Fibroblast of skin of abdomen (primary cell): ENCODE results near the gene SOCS1.
"Not testable (repeated sequence)": the region's sequence is repeated elsewhere in the genome, so short reads cannot be mapped to it uniquely, and the experiment has no call there.

Source experiments
- DNase-seq: peaks from one replicate; pipeline ENCODE4 v3.0.0-alpha.2; 2013

SOCS1 gene

DNA sequence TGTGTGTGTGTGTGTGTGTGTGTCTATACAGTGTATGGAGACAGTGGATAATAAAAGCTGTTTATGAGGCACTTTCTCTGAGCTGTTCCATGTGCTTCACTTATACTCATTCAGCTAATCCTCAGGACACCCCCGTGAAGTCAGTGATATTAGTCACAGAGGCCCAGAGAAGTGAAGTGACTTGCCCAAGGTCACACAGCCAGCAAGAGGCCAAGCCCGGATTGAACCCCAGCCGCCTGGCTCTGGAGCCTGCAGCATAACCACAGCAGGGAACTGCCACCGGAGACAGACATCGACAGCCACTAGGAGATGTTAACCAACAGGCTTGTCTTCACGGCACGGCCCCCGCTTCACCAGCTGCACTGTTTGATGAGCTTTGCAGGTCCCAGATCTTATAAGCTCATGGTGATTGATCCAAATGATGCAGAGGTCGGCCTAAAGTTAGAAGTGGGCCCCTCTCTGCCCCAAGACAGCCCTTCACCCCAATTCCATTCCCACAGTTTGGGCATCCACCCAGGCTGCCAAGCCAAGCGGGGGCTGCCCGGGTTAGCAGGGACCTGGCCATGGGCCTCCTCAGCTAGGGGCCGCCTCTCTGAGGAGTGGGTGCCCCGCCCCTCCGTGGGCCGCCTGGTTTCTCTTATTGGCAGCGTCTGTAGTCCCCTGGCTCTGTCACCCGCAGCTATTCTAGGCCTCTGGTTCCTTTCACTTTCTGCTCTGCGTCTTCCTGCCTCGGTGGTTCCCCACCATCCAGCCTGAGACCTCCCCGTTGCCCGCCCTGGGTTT, 30.9 kb downstream of the SOCS1 start:
- no peak for DNase-seq

DNA sequence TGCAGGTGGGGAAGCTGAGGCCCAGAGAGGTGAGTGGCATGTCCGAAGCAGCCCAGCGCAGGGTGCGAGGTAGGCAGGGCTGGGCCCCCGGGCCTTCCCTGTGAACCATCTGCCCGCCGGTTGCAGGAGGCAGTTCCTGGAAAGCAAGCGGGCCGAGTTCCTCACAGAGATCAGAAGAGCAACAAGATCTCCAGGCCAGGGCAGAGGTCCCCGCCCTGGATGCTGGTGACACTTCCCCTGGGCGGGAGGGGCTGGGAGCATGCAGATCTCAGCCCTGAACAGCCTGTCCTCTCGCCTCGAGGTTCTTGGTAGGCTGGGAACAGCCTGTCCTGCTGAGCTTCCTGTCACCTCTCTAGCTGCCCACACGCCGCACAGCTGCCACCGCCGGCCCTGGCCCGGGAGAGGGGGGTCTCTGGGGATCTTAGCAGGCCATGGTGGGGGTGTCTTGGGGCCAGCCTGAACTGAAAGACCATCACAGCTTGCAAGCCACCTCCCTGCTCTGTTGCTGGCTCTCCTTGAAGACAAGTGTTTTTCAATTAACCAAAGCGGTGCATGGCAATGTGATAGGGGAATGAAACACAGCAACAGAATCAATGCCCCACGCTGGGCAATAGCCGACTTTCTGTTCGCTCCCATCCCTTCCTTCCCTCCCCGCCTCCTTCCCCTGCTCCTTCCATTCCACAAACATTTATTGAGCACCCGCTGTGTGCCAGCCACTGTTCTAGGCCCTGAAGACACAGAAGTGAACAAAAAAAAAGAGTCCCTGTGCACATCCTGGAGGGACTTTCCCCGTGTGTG, 31.7 kb downstream of the SOCS1 start:
- DNase-seq, result no peak

GRCh38 chr16:11220507-11220906, 35.5 kb downstream of the SOCS1 start:
- not testable (repeated sequence) for DNase-seq

- DNase-seq, result no peak
These were observed 36.8 kb downstream of the SOCS1 start for GRCh38 chr16:11219178-11219577.

DNA sequence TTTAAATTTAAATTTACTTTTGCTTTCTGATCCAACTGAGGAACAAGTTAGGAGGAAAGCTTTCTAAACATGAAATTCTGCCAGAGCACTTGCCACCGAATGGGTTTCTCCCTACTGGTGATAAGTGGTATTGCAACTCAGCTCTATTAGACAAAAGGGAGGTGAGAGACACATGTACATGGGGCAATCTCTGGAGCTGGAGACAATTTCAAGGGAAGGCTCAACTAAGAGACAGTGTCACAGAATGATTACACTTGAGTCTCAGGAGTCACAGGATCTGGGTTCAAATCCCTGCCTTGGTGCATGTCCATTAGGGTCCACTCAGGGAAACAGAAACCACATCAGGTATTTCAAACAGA, 37.4 kb downstream of the SOCS1 start:
- DNase-seq, result no peak

- no peak for DNase-seq
These were observed 38.1 kb downstream of the SOCS1 start for GRCh38 chr16:11217651-11218603.

- no peak for DNase-seq
These were observed 40.0 kb downstream of the SOCS1 start for GRCh38 chr16:11215935-11216556.

DNA sequence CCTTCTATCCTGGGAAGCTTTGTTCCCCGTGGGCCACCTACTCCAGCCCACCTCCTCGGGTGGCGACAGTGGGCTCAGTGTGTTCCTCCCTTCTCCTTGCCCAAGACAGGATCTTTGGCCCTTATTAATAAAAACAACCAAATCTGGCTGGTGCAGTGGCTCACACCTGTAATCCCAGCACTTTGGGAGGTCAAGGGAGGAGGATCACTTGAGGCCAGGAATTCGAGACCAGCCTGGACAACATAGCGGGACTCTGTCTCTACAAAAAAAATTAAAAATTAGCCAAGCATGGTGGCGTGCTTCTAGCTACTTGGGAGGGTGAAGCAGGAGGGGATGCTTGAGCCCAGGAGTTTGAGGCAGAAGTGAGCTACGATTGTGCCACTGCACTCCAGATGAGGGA, 42.2 kb downstream of the SOCS1 start:
- DNase-seq, result no peak

GRCh38 chr16:11213373-11213772, 42.6 kb downstream of the SOCS1 start:
- DNase-seq, result no peak

- no peak for DNase-seq
These were observed 43.2 kb downstream of the SOCS1 start for GRCh38 chr16:11212798-11213196.

DNA sequence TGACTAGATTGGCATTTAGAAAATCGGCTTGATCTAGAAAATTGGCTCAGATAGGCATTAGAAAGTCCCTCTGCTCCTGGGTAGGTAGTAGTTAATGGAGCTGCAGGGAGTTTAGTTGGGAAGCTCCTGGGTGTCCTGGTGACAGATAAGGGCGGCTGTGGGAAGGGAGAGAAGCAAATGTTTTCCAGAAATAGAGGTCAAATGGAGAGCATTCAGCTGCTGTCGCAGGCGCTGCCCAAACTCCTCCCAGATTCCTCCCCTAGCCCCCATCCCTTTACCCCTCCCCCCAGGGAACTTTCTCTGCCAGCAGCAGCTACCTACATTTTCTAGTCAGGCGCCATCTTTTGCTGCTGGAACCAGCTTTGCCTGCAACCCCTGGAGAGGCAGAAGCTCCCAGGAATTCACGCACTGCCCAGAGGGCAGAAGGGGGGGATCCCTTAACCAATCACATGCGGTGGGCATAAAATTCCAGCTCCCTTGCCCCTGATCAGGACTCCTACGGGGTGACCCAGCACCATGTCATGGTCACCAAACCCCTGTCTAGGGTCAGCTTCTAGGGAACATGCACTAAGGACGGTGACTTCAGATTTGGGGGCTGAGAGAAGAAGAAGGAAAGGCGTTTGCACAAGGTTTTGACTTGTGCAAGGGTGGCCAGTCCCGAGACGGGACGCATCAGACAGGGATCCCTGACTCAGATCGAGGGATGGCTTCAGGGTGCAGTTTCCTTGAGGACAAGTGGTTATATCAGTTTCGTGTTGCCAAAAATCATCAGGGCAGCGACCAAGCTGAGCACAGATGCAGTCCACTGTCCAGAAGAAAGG, 43.8 kb downstream of the SOCS1 start:
- no peak for DNase-seq

DNA sequence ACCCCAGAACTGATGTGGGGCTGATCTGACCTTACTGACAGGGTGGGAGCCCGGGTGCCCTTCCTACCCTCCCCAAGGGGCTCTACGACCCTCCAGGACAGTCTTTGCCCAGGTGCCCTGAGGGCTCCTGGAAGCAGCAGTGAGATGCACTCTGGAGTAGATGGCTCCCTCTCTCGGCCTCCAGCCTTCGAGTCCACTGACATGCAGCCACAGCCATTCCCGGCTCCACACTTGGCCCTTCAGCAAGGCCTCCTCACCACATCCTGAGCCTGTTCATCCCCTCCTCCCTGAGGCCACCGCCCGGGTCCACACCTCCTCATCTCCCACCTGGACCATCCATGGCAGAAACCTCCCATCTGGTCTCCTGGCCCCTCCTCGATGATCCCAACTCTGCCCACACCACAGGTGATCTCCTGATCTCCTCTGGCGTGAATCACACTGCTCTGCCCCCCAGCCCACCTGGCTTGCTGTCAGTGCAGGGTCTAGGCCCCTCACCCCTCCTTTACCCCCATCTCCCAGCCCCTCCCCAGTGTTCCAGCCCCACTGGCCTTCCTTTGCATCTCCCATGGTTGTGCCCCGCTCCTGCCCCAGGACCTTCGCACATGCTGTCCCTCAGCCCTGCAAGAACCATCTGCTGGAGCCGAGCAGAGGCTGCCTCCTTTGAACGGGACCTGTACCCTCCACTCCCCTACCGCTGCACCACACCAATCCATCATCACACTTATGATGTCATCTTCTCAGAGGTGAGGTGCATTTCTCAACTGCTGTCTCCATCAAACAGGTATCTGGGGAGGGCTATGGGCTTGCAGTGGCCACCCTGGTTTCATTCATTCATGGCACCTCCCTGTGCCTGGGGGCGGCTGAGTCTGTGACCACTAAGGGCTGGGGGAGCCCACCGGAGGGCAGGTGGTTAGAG, 44.7 kb downstream of the SOCS1 start:
- no peak for DNase-seq

GRCh38 chr16:11210260-11210659, 45.7 kb downstream of the SOCS1 start:
- no peak for DNase-seq

DNA sequence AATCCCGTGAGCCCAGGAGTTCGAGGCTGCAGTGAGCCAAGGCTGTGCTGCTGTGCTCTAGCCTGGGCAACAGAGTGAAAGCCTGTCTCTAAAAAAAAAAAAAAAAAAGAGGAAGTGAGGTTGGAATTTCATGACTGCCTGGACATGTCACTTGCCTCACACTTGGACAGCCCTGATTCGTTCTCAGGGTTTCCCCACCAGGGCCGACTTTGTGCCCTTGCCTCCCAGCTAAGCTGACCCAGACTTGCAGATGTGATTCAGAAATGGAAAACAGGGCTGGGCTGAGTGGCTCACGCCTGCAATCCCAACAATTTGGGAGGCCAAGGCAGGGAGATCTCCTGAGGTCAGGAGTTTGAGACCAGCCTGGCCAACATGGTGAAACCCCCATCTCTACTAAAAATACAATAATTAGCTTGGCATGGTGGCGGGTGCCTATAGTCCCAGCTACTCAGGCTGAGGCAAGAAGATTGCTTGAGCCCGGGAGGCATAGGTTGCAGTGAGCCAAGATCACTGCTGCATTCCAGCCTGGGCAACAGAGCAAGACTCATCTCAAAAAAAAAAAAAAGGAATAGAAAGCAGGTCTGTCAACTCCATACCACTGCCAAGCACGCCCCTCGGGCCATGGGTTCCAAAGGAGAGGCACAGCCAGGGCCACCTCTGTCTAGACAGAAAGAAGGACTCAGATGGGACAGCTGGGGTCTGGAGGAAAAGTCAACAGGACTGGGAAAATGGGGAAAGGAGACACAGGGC, 46.9 kb downstream of the SOCS1 start:
- DNase-seq, result no peak

DNA sequence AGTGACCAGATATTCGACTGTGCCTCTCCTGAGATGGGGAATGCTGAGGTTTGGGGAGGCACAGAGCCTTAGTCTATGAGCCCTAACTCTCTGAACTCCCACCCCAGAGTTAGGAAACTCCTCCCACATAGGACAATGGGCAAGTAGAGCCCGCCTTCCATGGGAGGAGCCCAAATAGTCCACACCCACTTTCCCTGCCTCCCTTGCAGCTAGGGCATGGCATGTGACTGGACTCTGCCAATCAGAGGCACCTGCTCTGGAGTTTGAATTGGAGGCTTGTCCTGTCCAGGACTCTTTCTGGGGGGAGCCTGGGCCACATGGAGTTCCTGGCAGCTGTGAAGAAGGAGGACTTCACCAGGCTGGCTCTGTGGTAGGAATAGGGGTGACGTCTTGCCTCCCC, 48.4 kb downstream of the SOCS1 start:
- no peak for DNase-seq

DNA sequence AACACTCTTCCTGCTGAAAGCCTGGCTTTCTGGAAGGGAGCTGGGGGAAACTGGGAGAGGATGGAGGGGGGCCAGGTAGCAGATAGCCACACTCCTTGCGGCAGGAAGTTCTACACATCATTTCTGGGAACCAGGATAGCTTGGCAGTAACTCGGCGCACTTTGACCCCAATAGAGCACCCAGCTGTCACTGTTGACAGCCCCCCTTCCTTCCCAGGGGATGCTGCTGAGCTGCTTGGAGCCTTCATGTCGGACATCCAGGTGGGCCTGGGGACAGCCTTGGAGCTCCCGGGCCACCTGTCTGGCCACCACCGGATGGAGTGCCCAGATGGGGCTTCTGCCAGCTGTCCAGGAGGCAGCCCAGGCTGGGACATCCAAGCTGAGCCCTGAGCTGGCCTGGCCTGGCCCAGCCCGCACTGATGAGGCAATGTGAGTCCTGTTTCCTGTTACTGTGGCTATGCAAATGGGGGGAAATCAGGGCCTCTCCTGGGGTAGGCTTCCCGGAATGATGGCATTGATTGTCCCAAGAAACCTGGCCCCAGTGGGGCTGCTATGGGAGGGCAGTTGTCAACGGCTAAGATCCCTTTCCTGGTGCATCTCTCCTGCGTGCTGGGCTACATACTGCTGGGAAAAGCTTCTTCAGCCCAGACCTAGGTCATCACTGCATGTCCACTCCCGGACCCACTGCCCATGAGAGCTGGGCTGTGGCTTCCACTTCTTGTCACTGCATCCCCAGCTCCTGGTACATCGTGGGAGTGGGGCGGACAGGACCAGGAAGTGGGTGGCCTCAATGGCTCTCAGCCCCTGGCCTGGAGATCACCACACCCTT, 50.0 kb downstream of the SOCS1 start:
- DNase-seq, result peak; percentile 38

GRCh38 chr16:11205065-11205699, 50.8 kb downstream of the SOCS1 start:
- no peak for DNase-seq

DNA sequence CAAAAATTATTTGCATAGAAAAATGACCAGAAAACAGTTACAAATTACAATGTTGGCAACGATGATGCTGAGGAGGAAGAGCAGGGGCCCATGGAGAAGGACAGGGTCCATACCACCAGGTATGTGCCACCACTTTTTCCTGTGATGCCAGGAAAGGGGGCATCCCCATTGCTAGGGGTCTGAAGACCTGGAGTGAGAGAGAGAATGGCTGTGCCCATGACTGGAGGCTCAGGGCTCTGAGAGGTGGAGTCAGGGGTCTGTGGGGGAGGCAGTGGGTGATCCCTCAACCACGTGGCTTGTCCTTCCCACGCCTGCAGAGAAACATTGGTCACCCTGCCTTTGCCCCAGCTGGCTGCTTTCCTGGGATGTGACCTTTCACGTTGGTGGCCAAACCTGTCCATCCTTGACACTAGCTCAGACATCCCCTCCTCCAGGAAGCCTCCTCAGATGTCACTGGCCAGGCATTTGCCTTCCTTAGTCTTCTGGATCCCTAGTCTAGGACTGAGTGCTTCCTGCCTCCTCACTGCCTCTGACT, 51.4 kb downstream of the SOCS1 start:
- no peak for DNase-seq
